ENCODE measurements around the gene PKD2. TPM values are rescaled to one million over a fixed set of nuclear protein-coding genes. Genes with fewer than 3 reads are reported as not detected.
A peak's percentile ranks its signal among the peaks of the same experiment; 100 is the strongest.

The PKD2 gene
- total RNA-seq, 1 experiment from 2014 or later, result 38.4 TPM

DNA sequence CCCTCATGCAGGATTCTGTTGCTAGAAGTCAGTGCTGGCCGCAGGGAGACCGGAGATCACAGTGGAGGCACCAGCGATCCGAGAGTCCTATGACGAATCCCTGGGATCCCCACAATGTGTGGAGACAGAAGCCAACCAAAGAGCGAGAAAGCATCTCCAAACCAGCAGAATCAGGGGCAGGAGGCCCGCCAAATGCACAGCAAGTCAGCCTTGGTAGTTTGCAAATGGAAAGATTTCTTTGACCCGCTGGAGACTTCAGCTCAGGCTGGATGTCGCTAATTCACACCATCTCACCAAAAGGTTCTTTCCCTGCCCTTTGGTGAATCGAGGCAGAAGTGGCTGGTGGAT lies 505 bp upstream of the PKD2 start:
- H3K79me2 ChIP-seq (ENCODE audit: insufficient read depth, low read length), result peaks cover 18% of the 10 kb centered on the region; the same call in 1 of the 2 replicates
- peak overlapping the region; percentile 86 for H3K4me2 ChIP-seq (ENCODE audit: insufficient read depth, insufficient read length, low read length)
- peak overlapping the region; percentile 74 to 89 for H3K4me3 Mint-ChIP-seq
- H2AFZ ChIP-seq (ENCODE audit: low read length), result no peak overlapping the region
- H3K36me3 Mint-ChIP-seq (ENCODE audit: insufficient read depth in 1 of 3, low read depth in 3 of 3), result peaks cover 0 to 2% (median 2%) of the 10 kb centered on the region in 3 experiments; a peak in 2 of 7 replicates
- TF ChIP-seq, protein P1, sequence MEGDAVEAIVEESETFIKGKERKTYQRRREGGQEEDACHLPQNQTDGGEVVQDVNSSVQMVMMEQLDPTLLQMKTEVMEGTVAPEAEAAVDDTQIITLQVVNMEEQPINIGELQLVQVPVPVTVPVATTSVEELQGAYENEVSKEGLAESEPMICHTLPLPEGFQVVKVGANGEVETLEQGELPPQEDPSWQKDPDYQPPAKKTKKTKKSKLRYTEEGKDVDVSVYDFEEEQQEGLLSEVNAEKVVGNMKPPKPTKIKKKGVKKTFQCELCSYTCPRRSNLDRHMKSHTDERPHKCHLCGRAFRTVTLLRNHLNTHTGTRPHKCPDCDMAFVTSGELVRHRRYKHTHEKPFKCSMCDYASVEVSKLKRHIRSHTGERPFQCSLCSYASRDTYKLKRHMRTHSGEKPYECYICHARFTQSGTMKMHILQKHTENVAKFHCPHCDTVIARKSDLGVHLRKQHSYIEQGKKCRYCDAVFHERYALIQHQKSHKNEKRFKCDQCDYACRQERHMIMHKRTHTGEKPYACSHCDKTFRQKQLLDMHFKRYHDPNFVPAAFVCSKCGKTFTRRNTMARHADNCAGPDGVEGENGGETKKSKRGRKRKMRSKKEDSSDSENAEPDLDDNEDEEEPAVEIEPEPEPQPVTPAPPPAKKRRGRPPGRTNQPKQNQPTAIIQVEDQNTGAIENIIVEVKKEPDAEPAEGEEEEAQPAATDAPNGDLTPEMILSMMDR (conservative IDR thresholded peaks at IDR 0.05), result no peak
- no peak overlapping the region for H2AK5ac ChIP-seq (ENCODE audit: insufficient read length, low read length)
- H3K4ac ChIP-seq (ENCODE audit: low read depth, low read length), result no peak overlapping the region
- no peak overlapping the region for H3K18ac ChIP-seq (ENCODE audit: insufficient read length, low read depth, low read length)
- WGBS (ENCODE audit: extremely low coverage, insufficient read length, low lambda C conversion rate), result no CpG with 5 or more reads among the region's 10 CpGs
- no peak overlapping the region for H3K27ac ChIP-seq (ENCODE audit: insufficient read length, low read depth, low read length)
- no peak overlapping the region for H3K23ac ChIP-seq (ENCODE audit: insufficient read length, low read depth, low read length)
- H3K27me3 Mint-ChIP-seq (ENCODE audit: low read depth), result peaks cover 26% of the 10 kb centered on the region
- peak overlapping the region in 1 of 3 experiments; percentile 68; a peak in 1 of 7 replicates for H3K27ac Mint-ChIP-seq
- DNase-seq, result no peak
- H3K9me3 ChIP-seq (ENCODE audit: control insufficient read depth, low read depth, low read length), result no peaks in the 10 kb centered on the region
- no peaks in the 10 kb centered on the region for H4K20me1 ChIP-seq (ENCODE audit: control insufficient read depth, insufficient read depth, insufficient read length)
- no peak overlapping the region for H2BK15ac ChIP-seq (ENCODE audit: low read depth, low read length)
- peaks cover 40 to 42% of the 10 kb centered on the region in 2 experiments for H3K4me1 Mint-ChIP-seq
- no peak overlapping the region for H4K91ac ChIP-seq (ENCODE audit: insufficient read length, low read depth, low read length)
- H3K14ac ChIP-seq (ENCODE audit: insufficient read depth, low read length), result peak overlapping the region; percentile 34
- H3K56ac ChIP-seq (ENCODE audit: insufficient read length, low read depth, low read length), result no peak overlapping the region
- peaks cover 5% of the 10 kb centered on the region for H3K23me2 ChIP-seq (ENCODE audit: insufficient read length, low read depth, low read length, poor library complexity, severe bottlenecking)
- H3T11ph ChIP-seq (ENCODE audit: low read length), result no peak overlapping the region
- no peak overlapping the region for H3K9ac ChIP-seq (ENCODE audit: extremely low read depth, insufficient read length, low read length)
- H4K8ac ChIP-seq (replicated peaks; ENCODE audit: insufficient read length, low read depth, low read length), result no peak overlapping the region
- H3K27me3 ChIP-seq (ENCODE audit: insufficient read depth, low read length), result peaks cover 3% of the 10 kb centered on the region
- no peak overlapping the region for H2BK12ac ChIP-seq (ENCODE audit: insufficient read length, low read depth, low read length)
- peaks cover 11% of the 10 kb centered on the region; the same call in 1 of the 2 replicates for H3K4me1 ChIP-seq (ENCODE audit: insufficient read depth, low read length)
- peaks cover 0 to 2% of the 10 kb centered on the region in 2 experiments; a peak in 1 of 5 replicates for H3K9me3 Mint-ChIP-seq
- H4K5ac ChIP-seq (ENCODE audit: insufficient read length, low read depth, low read length), result no peak overlapping the region
- no peak overlapping the region for H2BK20ac ChIP-seq (ENCODE audit: low read depth, low read length, poor library complexity, severe bottlenecking)
- no peak overlapping the region for H2BK120ac ChIP-seq (ENCODE audit: low read depth, low read length, poor library complexity, severe bottlenecking)
- peaks cover 3% of the 10 kb centered on the region for H3K79me1 ChIP-seq (ENCODE audit: insufficient read depth, low read depth, low read length, poor library complexity, severe bottlenecking)
- H2BK5ac ChIP-seq (ENCODE audit: insufficient read length, low read length), result no peak overlapping the region
